Transverse colon (tissue), 4 donors: ENCODE measurements around the gene ZNF148.

Experiments
- POLR2A ChIP-seq: fragments of 450-650 bp; IDR thresholded peaks from one replicate; pipeline ENCODE4 v1.6.1; 2016; ENCODE audit warnings: antibody characterized with exemption, mild to moderate bottlenecking, moderate library complexity
- POLR2AphosphoS5 ChIP-seq, 3 donors: sonication (generic); formaldehyde crosslinking; IDR thresholded peaks; one replicate each; pipeline ENCODE4 v1.6.1; 2016; ENCODE audit warnings: antibody characterized with exemption in 3 of 3
- TF ChIP-seq, protein P1 (sequence below), 5 experiments: fragments of 200-600 bp in 3 of 5; fragments of 450-650 bp in 2 of 5; sonication (generic) in 3 of 5; IDR thresholded peaks; 1 replicate in 2 of 5; 2 replicates in 3 of 5; pipeline ENCODE4 v1.5.1; 2016 to 2017; ENCODE audit warnings: antibody characterized with exemption in 5 of 5, inconsistent platforms in 3 of 5, mild to moderate bottlenecking in 2 of 5, moderate library complexity in 1 of 5

DNA sequence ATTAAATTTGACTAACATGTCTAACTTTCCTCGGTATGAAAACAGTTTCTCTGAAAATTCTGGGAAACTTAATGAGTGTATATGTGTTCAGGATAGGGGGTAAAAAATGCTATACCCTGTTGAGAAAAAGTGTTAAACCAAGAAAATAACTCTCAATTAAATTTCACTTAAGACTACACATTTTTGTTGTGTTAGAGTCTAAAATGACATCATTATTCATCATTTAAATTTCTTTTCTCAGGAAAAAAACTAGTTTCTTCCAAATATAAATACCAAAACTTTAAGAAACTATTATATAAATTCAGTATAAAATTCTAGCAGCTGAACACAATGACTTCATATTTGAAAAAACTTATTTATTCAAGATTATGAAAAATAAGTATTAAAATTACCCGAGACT, 52.2 kb downstream of the ZNF148 start:
- TF ChIP-seq, protein P1, sequence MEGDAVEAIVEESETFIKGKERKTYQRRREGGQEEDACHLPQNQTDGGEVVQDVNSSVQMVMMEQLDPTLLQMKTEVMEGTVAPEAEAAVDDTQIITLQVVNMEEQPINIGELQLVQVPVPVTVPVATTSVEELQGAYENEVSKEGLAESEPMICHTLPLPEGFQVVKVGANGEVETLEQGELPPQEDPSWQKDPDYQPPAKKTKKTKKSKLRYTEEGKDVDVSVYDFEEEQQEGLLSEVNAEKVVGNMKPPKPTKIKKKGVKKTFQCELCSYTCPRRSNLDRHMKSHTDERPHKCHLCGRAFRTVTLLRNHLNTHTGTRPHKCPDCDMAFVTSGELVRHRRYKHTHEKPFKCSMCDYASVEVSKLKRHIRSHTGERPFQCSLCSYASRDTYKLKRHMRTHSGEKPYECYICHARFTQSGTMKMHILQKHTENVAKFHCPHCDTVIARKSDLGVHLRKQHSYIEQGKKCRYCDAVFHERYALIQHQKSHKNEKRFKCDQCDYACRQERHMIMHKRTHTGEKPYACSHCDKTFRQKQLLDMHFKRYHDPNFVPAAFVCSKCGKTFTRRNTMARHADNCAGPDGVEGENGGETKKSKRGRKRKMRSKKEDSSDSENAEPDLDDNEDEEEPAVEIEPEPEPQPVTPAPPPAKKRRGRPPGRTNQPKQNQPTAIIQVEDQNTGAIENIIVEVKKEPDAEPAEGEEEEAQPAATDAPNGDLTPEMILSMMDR (IDR thresholded peaks at IDR 0.05), result no peak
- TF ChIP-seq POLR2A (no peak), POLR2AphosphoS5 (IDR thresholded peaks at IDR 0.05) (no peak)
